IMR-90 (cell line): ENCODE data around the gene PSMD2. TPM values are rescaled to one million over a fixed set of nuclear protein-coding genes. Genes with fewer than 3 reads are reported as not detected.

Experiments
- ATAC-seq: fragments of 200-7000 bp; cut with Tn5 transposase; 2 replicates; pipeline ENCODE4 v1.9.1; 2020; ENCODE audit warnings: low read depth, mild to moderate bottlenecking, moderate library complexity
- BruUV-seq: library from RNA; stranded (reverse); fragments of 400-500 nt; replicated peaks from 2 replicates; lab custom pipeline; 2021; lab: Mats Ljungman, UMichigan
- CTCF ChIA-PET: fragments of 300-600 bp; formaldehyde crosslinking; extraction: SDS; loops from one replicate; lab custom pipeline; 2021; ENCODE audit warnings: antibody characterized with exemption; lab: Yijun Ruan, JAX
- POLR2A ChIA-PET: fragments of 300-600 bp; sonication (Branson Sonifier 250); formaldehyde crosslinking; loops from one replicate; lab custom pipeline; 2022; ENCODE audit warnings: antibody characterized with exemption; ENCODE audit not compliant: unreplicated experiment; lab: Charles Lee
- DNase-seq: peaks from one replicate; pipeline ENCODE4 v3.0.0; 2013
- H2AFZ ChIP-seq: replicated peaks from 2 replicates; pipeline ENCODE3; 2013; ENCODE audit warnings: low read length, mild to moderate bottlenecking; ENCODE audit not compliant: poor library complexity
- H2AK5ac ChIP-seq: 2 replicates; pipeline ENCODE4 v1.6.1; 2013; ENCODE audit warnings: low read depth, low read length, inconsistent platforms
- H2AK9ac ChIP-seq: replicated peaks from 2 replicates; pipeline ENCODE3; 2013; ENCODE audit warnings: mild to moderate bottlenecking, low read depth, low read length, moderate library complexity; ENCODE audit not compliant: poor library complexity
- H2BK120ac ChIP-seq: 2 replicates; pipeline ENCODE4 v1.6.1; 2013; ENCODE audit warnings: low read depth, low read length, inconsistent platforms
- H2BK15ac ChIP-seq: 3 replicates; pipeline ENCODE4 v1.6.1; 2013; ENCODE audit warnings: low read depth, low read length, inconsistent platforms
- H2BK20ac ChIP-seq: 2 replicates; pipeline ENCODE4 v1.6.1; 2013; ENCODE audit warnings: low read depth, mild to moderate bottlenecking, inconsistent platforms, low read length, moderate library complexity
- H2BK5ac ChIP-seq: 2 replicates; pipeline ENCODE4 v1.6.1; 2013; ENCODE audit warnings: mild to moderate bottlenecking, low read depth, low read length, inconsistent platforms; ENCODE audit not compliant: poor library complexity, severe bottlenecking
- H3K14ac ChIP-seq: replicated peaks from 2 replicates; pipeline ENCODE4 v1.6.1; 2013; ENCODE audit warnings: low read depth, low read length, inconsistent platforms
- H3K18ac ChIP-seq: 2 replicates; pipeline ENCODE4 v1.6.1; 2013; ENCODE audit warnings: low read depth, low read length, control low read depth
- H3K23ac ChIP-seq: 2 replicates; pipeline ENCODE4 v1.6.1; 2013; ENCODE audit warnings: low read depth, low read length, inconsistent platforms
- H3K27ac ChIP-seq: 2 replicates; pipeline ENCODE4 v1.5.1; 2013; ENCODE audit warnings: mild to moderate bottlenecking, control low read depth, low read length; ENCODE audit not compliant: insufficient read depth
- H3K27me3 ChIP-seq: 2 replicates; pipeline ENCODE4 v1.6.1; 2013; ENCODE audit warnings: low read length; ENCODE audit not compliant: control insufficient read depth, insufficient read depth
- H3K36me3 ChIP-seq: 2 replicates; pipeline ENCODE4 v1.6.1; 2013; ENCODE audit warnings: low read length, mixed read lengths; ENCODE audit not compliant: control insufficient read depth, insufficient read depth
- H3K4ac ChIP-seq: 2 replicates; pipeline ENCODE4 v1.6.1; 2013; ENCODE audit warnings: low read depth, low read length, inconsistent platforms
- H3K4me1 ChIP-seq: 2 replicates; pipeline ENCODE4 v1.6.1; 2013; ENCODE audit warnings: low read length, mixed read lengths; ENCODE audit not compliant: control insufficient read depth, insufficient read depth
- H3K4me2 ChIP-seq: 2 replicates; pipeline ENCODE4 v1.6.1; 2013; ENCODE audit warnings: low read depth, mild to moderate bottlenecking, control low read depth, low read length, moderate library complexity
- H3K4me3 ChIP-seq: 2 replicates; pipeline ENCODE4 v1.5.1; 2013; ENCODE audit warnings: low read depth, mild to moderate bottlenecking, control low read depth, low read length, moderate library complexity; ENCODE audit not compliant: insufficient read depth
- H3K56ac ChIP-seq: 2 replicates; pipeline ENCODE4 v1.6.1; 2013; ENCODE audit warnings: low read length, inconsistent platforms; ENCODE audit not compliant: insufficient read depth; ENCODE audit errors: extremely low read depth
- H3K79me1 ChIP-seq, 2 experiments: 2 replicates each; pipeline ENCODE4 v1.6.1; 2013; ENCODE audit warnings: low read length in 2 of 2, inconsistent platforms in 1 of 2, low read depth in 1 of 2
- H3K9ac ChIP-seq: 2 replicates; pipeline ENCODE4 v1.6.1; 2013; ENCODE audit warnings: low read depth, low read length, control low read depth
- H3K9me1 ChIP-seq: 2 replicates; pipeline ENCODE4 v1.6.1; 2013; ENCODE audit warnings: low read length, inconsistent platforms; ENCODE audit not compliant: insufficient read depth
- H3K9me3 ChIP-seq: 2 replicates; pipeline ENCODE4 v1.6.1; 2013; ENCODE audit warnings: low read length; ENCODE audit not compliant: control insufficient read depth, insufficient read depth
- H4K20me1 ChIP-seq: 2 replicates; pipeline ENCODE4 v1.6.1; 2013; ENCODE audit warnings: low read length, inconsistent platforms; ENCODE audit not compliant: insufficient read depth
- H4K5ac ChIP-seq: 2 replicates; pipeline ENCODE4 v1.6.1; 2013; ENCODE audit warnings: mild to moderate bottlenecking, low read depth, low read length, control low read depth
- H4K8ac ChIP-seq, 2 experiments: 2 replicates each; pipeline ENCODE4 v1.6.1; 2013; ENCODE audit warnings: low read depth in 2 of 2, low read length in 2 of 2, control low read depth in 1 of 2, inconsistent platforms in 1 of 2
- H4K91ac ChIP-seq: 2 replicates; pipeline ENCODE4 v1.6.1; 2013; ENCODE audit warnings: low read depth, low read length, inconsistent platforms; ENCODE audit not compliant: insufficient read depth
- CEBPB ChIP-seq: IDR thresholded peaks from 2 replicates; pipeline ENCODE4 v1.6.1; 2012; ENCODE audit warnings: low read depth, low read length, improper control_type of control experiment
- CTCF ChIP-seq: conservative IDR thresholded peaks from 2 replicates; pipeline ENCODE4 v1.5.1; 2012; ENCODE audit warnings: mild to moderate bottlenecking, low read depth, low read length, improper control_type of control experiment
- FOS ChIP-seq: fragments of 150-350 bp; IDR thresholded peaks from 2 replicates; pipeline ENCODE4 v1.6.1; 2016; ENCODE audit warnings: low read depth, low read length
- MAZ ChIP-seq: IDR thresholded peaks from 2 replicates; pipeline ENCODE4 v1.6.1; 2012; ENCODE audit warnings: low read depth, mild to moderate bottlenecking, low read length, improper control_type of control experiment, moderate library complexity, borderline replicate concordance
- MXI1 ChIP-seq: IDR thresholded peaks from 2 replicates; pipeline ENCODE4 v1.6.1; 2012; ENCODE audit warnings: low read depth, mild to moderate bottlenecking, low read length, moderate library complexity, borderline replicate concordance
- POLR2A ChIP-seq: IDR thresholded peaks from 2 replicates; pipeline ENCODE4 v1.6.1; 2012; ENCODE audit warnings: mild to moderate bottlenecking, low read depth, low read length
- RCOR1 ChIP-seq: IDR thresholded peaks from 2 replicates; pipeline ENCODE4 v1.6.1; 2012; ENCODE audit warnings: mild to moderate bottlenecking, low read length, improper control_type of control experiment; ENCODE audit not compliant: insufficient replicate concordance
- SMC3 ChIP-seq: fragments of 150-350 bp; IDR thresholded peaks from 2 replicates; pipeline ENCODE4 v1.6.1; 2016; ENCODE audit warnings: low read depth, mild to moderate bottlenecking, antibody characterized with exemption, low read length, moderate library complexity
- USF2 ChIP-seq: fragments of 150-350 bp; IDR thresholded peaks from 2 replicates; pipeline ENCODE4 v1.6.1; 2017; ENCODE audit warnings: mild to moderate bottlenecking, antibody characterized with exemption, low read length, low read depth
- WGBS, 2 experiments: methylation state at CpG; one replicate each; pipeline versions ENCODE4 v1.1.5 to v1.1.7; 2013; ENCODE audit warnings: missing lambda C conversion rate in 2 of 2; ENCODE audit not compliant: insufficient read length in 1 of 2; ENCODE audit errors: extremely low coverage in 2 of 2; 5-methylcytosine and 5-hydroxymethylcytosine counted together
- dilution Hi-C: fragments of 300-500 bp; cut with HindIII; formaldehyde crosslinking; loops from one replicate; pipeline ENCODE4 v1.14.3; 2018; ENCODE audit warnings: low sequenced_read_pairs; ENCODE audit not compliant: unreplicated experiment
- in situ Hi-C: fragments of 300-500 bp; cut with MboI; formaldehyde crosslinking; loops from 3 replicates; pipeline ENCODE4 v1.14.3; 2019; ENCODE audit warnings: low sequenced_read_pairs, inconsistent platforms, mixed read lengths
- intact Hi-C: fragments of 100-400 bp; cut with micrococcal nuclease; formaldehyde crosslinking; loops from 2 replicates; pipeline ENCODE4 v1.10.0; 2022
- polyA plus RNA-seq, 3 experiments: library from polyadenylated mRNA; depleted of rRNA; stranded (reverse); fragments of >200 nt; gene quantifications; 2 replicates each; pipeline ENCODE4 v1.2.3, GENCODE V29; 2012; ENCODE audit warnings: low replicate concordance in 1 of 3
- total RNA-seq: library from RNA; depleted of rRNA; stranded (reverse); fragments of >200 nt; gene quantifications from 2 replicates; pipeline ENCODE4 v1.2.3, GENCODE V29; 2012

PSMD2 gene
- total and polyA plus RNA-seq, 2 of the 4 experiments (the other 2 are of a cell fraction), result 514 to 872 TPM

GRCh38 chr3:184255291-184256039, 43.6 kb upstream of the PSMD2 start:
- ChIA-PET POLR2A (no interaction called here), CTCF (interaction anchor here (0.5 kb wide), 1 partner anchor 360 kb away, joined by 3 read pairs; no protein-coding TSS in a partner anchor)
- ATAC-seq, result no peak
- H3K27ac ChIP-seq, result no peak overlapping the region
- H4K91ac ChIP-seq, result no peak overlapping the region
- BruUV-seq, result no TSS peak
- peaks cover 9% of the 10 kb centered on the region; the same call in 1 of the 2 replicates for H3K27me3 ChIP-seq
- DNase-seq, result no peak
- TF ChIP-seq FOS (no peak), CTCF (no peak), MAZ (no peak), RCOR1 (no peak), USF2 (no peak), POLR2A (no peak), SMC3 (no peak), CEBPB (no peak), MXI1 (no peak)
- H2AFZ ChIP-seq, result no peak overlapping the region
- dilution Hi-C loops, result no loop called here
- H3K36me3 ChIP-seq, result 0 out of 2 replicates have a peak, but pooled peaks cover 2% of the 10 kb centered on the region
- peaks cover 5% of the 10 kb centered on the region; the same call in 1 of the 2 replicates for H4K20me1 ChIP-seq
- H4K8ac ChIP-seq, result no peak overlapping the region
- in situ Hi-C loops, result loop anchor here (10.0 to 25.0 kb wide), 2 partner anchors 361 to 793 kb away; no protein-coding TSS in a partner anchor
- no peak overlapping the region for H2AK5ac ChIP-seq
- no peaks in the 10 kb centered on the region for H3K4me1 ChIP-seq
- H3K18ac ChIP-seq, result no peak overlapping the region
- no peak overlapping the region for H2BK5ac ChIP-seq
- H3K9me1 ChIP-seq, result no peaks in the 10 kb centered on the region
- no peak overlapping the region for H3K23ac ChIP-seq
- no peak overlapping the region for H3K14ac ChIP-seq
- WGBS, 2 experiments, result no CpG with 5 or more reads among the region's 3 CpGs
- no peak overlapping the region for H2BK120ac ChIP-seq
- no peak overlapping the region for H3K4me2 ChIP-seq
- intact Hi-C loops, result loop anchor here (10.0 kb wide), 1 partner anchor 241 kb away; the partner anchor contains the start of gene ABCC5
- H3K4me3 ChIP-seq, result no peak overlapping the region
- H2AK9ac ChIP-seq, result no peak overlapping the region
- no peak overlapping the region for H3K9ac ChIP-seq
- H3K56ac ChIP-seq, result no peak overlapping the region
- no peak overlapping the region for H2BK20ac ChIP-seq
- no peak overlapping the region for H3K4ac ChIP-seq
- no peaks in the 10 kb centered on the region for H3K79me1 ChIP-seq
- no peaks in the 10 kb centered on the region for H3K9me3 ChIP-seq
- no peak overlapping the region for H4K5ac ChIP-seq
- no peak overlapping the region for H2BK15ac ChIP-seq
